ENCODE data around the gene CRADD.

CRADD gene

DNA sequence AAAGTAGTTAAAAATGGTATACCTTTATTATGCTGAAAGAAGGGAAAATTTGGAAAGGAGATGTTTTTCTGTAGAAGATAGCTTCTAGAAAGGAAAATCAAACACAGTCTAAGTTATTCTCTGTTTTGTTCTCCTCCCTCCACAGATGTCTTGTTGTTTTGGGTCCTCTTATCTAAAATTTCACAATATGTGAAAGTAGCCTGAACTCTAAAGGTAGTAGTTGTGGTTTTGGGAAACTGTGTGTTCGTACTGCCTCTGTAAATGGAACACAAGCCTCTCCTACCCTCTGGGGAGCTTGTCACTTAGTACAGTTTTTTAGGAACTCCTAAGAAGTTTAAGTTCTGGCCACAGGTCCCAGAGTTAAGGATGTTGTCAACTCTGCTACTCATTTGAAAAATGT lies 112.6 kb downstream of the CRADD start:
- DNase-seq (ENCODE audit: low read depth) = no peak
- TF ChIP-seq, protein P1, sequence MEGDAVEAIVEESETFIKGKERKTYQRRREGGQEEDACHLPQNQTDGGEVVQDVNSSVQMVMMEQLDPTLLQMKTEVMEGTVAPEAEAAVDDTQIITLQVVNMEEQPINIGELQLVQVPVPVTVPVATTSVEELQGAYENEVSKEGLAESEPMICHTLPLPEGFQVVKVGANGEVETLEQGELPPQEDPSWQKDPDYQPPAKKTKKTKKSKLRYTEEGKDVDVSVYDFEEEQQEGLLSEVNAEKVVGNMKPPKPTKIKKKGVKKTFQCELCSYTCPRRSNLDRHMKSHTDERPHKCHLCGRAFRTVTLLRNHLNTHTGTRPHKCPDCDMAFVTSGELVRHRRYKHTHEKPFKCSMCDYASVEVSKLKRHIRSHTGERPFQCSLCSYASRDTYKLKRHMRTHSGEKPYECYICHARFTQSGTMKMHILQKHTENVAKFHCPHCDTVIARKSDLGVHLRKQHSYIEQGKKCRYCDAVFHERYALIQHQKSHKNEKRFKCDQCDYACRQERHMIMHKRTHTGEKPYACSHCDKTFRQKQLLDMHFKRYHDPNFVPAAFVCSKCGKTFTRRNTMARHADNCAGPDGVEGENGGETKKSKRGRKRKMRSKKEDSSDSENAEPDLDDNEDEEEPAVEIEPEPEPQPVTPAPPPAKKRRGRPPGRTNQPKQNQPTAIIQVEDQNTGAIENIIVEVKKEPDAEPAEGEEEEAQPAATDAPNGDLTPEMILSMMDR (conservative IDR thresholded peaks at IDR 0.05; ENCODE audit: low read depth, low read length) = no peak

DNA sequence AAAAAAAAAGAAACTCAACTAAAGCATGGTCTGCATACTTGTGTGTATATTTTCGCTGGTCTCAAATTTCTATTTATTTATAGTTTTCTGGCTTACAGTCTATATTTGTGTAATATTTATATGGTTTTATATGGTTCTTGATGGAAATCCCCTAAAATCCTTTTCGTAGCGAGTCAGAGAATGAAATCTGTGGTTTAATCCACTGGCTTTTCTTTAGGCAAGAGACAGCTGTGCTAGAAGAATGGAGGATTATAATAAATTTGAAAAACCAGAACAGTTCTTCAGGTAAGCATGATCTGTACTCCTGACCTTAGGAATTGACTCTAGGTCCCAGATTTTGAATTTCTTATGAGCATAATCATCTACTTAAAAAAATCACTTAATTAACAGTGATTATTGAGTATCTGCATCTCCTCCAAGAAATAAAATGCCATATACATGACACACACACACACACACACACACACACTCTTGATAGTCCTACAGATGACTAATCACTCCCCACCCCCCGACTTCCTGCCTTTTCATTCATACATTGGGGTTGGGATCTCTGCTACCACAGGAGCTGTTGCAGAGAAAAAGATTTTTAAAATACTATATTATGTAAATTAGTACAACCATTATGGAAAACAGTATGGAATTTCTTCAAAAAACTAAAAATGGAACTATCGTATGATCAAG lies 113.4 kb downstream of the CRADD start:
- H3K4me3 ChIP-seq (ENCODE audit: low read length) = no peak overlapping the region
- TF ChIP-seq, protein P1 (conservative IDR thresholded peaks at IDR 0.05; ENCODE audit: low read depth, low read length) = no peak
- DNase-seq (ENCODE audit: low read depth) = no peak

More for the DNA sequence above, 112.6 kb downstream of the CRADD start:
- H3K4me3 ChIP-seq (ENCODE audit: low read length) = no peak overlapping the region

DNA sequence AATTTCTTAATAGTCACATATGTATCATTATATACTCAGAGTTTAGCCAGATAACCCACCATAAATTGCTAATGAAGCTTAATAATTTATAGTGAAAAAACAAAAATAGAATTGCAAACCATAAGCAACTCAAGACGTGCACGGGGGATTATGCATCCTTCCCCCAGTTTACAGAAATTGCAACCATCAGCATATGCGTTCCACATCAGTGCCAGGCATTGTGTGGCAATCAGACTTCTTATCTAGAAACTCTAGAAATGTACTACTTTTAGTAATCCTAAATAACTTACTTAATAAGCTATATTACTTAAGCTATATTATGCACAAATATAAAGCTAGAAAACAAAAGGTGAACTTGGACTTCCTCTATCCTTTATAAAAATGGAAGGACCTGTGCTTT lies 115.8 kb downstream of the CRADD start:
- DNase-seq (ENCODE audit: low read depth) = no peak
- no peak overlapping the region for H3K4me3 ChIP-seq (ENCODE audit: low read length)
- TF ChIP-seq, protein P1 (conservative IDR thresholded peaks at IDR 0.05; ENCODE audit: low read depth, low read length) = no peak

DNA sequence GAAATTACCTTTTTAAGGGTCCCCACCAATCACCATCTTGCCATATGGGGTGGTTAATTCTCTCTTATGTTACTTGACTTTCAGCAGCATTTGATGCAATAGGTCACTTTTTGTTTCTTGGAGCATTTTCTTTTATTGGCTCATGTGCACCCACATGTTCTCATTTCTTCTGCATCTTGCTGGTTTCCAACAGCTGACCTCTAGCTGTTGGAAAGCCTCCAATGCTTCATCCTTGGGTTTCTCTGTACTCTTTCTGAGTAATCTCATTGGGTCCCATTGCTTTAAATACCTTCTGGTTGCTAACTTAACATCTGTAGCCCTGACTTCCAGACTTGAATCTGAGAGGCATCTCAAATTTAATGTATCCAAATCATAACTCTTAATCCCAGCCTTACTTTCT lies 116.8 kb downstream of the CRADD start:
- no peak overlapping the region for H3K4me3 ChIP-seq (ENCODE audit: low read length)
- TF ChIP-seq, protein P1 (conservative IDR thresholded peaks at IDR 0.05; ENCODE audit: low read depth, low read length) = no peak
- DNase-seq (ENCODE audit: low read depth) = no peak

DNA sequence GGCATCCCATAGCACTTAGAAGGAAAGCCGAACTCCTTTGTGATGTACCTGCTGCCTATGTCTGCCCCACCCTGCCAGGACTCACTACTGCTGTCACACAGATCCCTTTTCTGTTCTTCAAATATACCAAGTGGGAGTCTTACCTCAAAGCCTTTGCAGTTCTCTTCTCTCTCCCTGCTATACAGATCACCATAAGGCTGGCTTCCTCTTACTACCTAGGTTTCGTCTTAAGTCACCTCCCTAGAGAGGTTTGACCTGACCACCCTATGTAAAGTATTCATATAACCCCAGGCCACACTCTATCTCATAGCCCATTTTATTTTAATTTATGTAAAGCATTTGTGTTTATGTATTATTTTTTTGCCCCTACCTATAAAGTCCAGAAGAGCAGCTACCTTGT lies 117.6 kb downstream of the CRADD start:
- TF ChIP-seq, protein P1 (conservative IDR thresholded peaks at IDR 0.05; ENCODE audit: low read depth, low read length) = no peak
- no peak overlapping the region for H3K4me3 ChIP-seq (ENCODE audit: low read length)

DNA sequence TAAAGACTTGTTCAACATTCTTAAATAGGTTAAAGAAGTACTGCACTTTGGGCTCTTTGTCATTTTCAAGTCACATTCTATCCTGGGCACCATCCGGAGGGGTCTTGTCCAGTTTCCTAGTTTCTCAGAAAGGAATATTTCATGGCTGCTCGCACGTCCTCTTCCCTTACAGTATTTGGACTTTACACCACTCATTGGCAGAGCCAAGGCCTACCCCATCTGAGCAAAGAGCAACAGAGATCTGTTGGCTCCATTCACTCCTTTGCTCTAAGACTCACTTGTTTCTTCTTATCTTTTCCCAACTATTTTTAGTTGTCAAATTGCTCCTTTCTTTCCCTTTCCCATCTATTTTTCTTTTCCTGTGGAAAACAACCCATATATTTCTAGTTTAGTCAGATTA lies 118.2 kb downstream of the CRADD start:
- TF ChIP-seq, protein P1 (conservative IDR thresholded peaks at IDR 0.05; ENCODE audit: low read depth, low read length) = no peak
- no peak overlapping the region for H3K4me3 ChIP-seq (ENCODE audit: low read length)
- no peak for DNase-seq (ENCODE audit: low read depth)

More for the DNA sequence above, 117.6 kb downstream of the CRADD start:
- no peak for DNase-seq (ENCODE audit: low read depth)

DNA sequence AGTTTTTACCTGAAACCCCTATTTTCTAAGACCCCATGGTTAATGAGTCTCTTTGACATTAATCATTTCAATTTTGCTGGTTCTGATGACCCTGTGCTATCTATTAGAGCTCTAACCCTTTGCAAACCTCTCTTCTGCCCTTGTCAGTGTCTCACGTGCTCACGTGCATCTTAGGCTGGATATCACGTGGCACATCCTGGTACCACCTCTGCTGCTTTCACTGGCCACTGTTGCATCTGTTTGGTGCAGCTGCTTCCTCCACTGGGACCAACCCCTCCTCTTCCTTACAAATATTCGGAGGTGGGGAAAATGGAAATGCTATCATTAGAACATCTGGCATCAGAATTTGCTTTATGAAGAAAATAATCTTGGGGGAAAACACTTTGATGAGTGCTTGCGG lies 119.6 kb downstream of the CRADD start:
- H3K4me3 ChIP-seq (ENCODE audit: low read length) = no peak overlapping the region
- TF ChIP-seq, protein P1 (conservative IDR thresholded peaks at IDR 0.05; ENCODE audit: low read depth, low read length) = no peak

More for the DNA sequence above, 119.6 kb downstream of the CRADD start:
- DNase-seq (ENCODE audit: low read depth) = no peak
